DOHH2 (cell line): ENCODE results near the gene NAA38.
A peak's percentile ranks its signal among the peaks of the same experiment; 100 is the strongest.

Source experiments
- H3F3A ChIP-seq: fragments of 200-600 bp; sonication (generic), shearing (Covaris generic); 2 replicates; pipeline ENCODE4 v1.6.0; 2016; ENCODE audit warnings: antibody characterized with exemption, mild to moderate bottlenecking; ENCODE audit not compliant: control insufficient read depth, insufficient read depth
- H3K27ac ChIP-seq: fragments of 200-600 bp; sonication (generic); 2 replicates; pipeline ENCODE4 v1.5.1; 2014; ENCODE audit warnings: low read depth, mild to moderate bottlenecking, low read length, moderate library complexity
- H3K27me3 ChIP-seq: fragments of 200-600 bp; sonication (generic); 2 replicates; pipeline ENCODE4 v1.6.1; 2014; ENCODE audit warnings: mild to moderate bottlenecking, low read length, mixed read lengths; ENCODE audit not compliant: control insufficient read depth
- H3K36me3 ChIP-seq: fragments of 200-600 bp; sonication (generic); 2 replicates; pipeline ENCODE4 v1.6.1; 2014; ENCODE audit warnings: mild to moderate bottlenecking, low read length, moderate library complexity, mixed read lengths; ENCODE audit not compliant: control insufficient read depth
- H3K4me1 ChIP-seq: fragments of 200-600 bp; sonication (generic); 2 replicates; pipeline ENCODE4 v1.6.1; 2014; ENCODE audit warnings: mild to moderate bottlenecking, low read length, mixed read lengths; ENCODE audit not compliant: control insufficient read depth
- H3K4me2 ChIP-seq: fragments of 200-600 bp; sonication (generic); 2 replicates; pipeline ENCODE4 v1.6.0; 2014; ENCODE audit warnings: mild to moderate bottlenecking, low read length, moderate library complexity
- H3K4me3 ChIP-seq: fragments of 200-600 bp; sonication (generic); 2 replicates; pipeline ENCODE4 v1.5.1; 2014; ENCODE audit warnings: mild to moderate bottlenecking, low read length, mixed read lengths
- H3K79me2 ChIP-seq: fragments of 200-600 bp; sonication (generic); 2 replicates; pipeline ENCODE4 v1.6.1; 2014; ENCODE audit warnings: mild to moderate bottlenecking, low read length, mixed read lengths; ENCODE audit not compliant: control insufficient read depth
- H3K9me2 ChIP-seq: fragments of 200-600 bp; sonication (generic); replicated peaks from 2 replicates; pipeline ENCODE4 v1.6.1; 2014; ENCODE audit warnings: mild to moderate bottlenecking, low read length, mixed read lengths; ENCODE audit not compliant: control insufficient read depth
- H3K9me3 ChIP-seq: fragments of 200-600 bp; sonication (generic); 2 replicates; pipeline ENCODE4 v1.6.1; 2014; ENCODE audit warnings: antibody characterized with exemption, low read length, mixed read lengths; ENCODE audit not compliant: control insufficient read depth, insufficient read depth
- H4K20me1 ChIP-seq: fragments of 200-600 bp; sonication (generic); 2 replicates; pipeline ENCODE4 v1.6.0; 2014; ENCODE audit warnings: low read depth, mild to moderate bottlenecking, antibody characterized with exemption, low read length, moderate library complexity; ENCODE audit not compliant: control insufficient read depth, insufficient read depth
- EZH2phosphoT487 ChIP-seq: fragments of 200-600 bp; sonication (generic); IDR thresholded peaks from 2 replicates; pipeline ENCODE4 v1.6.1; 2017; ENCODE audit warnings: borderline replicate concordance, mild to moderate bottlenecking, antibody characterized with exemption, low read length, moderate library complexity, mixed read lengths
- TF ChIP-seq, protein P1 (sequence below): fragments of 200-600 bp; sonication (generic); IDR thresholded peaks from one replicate; pipeline ENCODE4 v1.5.1; 2014; ENCODE audit warnings: antibody characterized with exemption, mild to moderate bottlenecking, low read depth, low read length; ENCODE audit not compliant: poor library complexity, severe bottlenecking

Gene NAA38

DNA sequence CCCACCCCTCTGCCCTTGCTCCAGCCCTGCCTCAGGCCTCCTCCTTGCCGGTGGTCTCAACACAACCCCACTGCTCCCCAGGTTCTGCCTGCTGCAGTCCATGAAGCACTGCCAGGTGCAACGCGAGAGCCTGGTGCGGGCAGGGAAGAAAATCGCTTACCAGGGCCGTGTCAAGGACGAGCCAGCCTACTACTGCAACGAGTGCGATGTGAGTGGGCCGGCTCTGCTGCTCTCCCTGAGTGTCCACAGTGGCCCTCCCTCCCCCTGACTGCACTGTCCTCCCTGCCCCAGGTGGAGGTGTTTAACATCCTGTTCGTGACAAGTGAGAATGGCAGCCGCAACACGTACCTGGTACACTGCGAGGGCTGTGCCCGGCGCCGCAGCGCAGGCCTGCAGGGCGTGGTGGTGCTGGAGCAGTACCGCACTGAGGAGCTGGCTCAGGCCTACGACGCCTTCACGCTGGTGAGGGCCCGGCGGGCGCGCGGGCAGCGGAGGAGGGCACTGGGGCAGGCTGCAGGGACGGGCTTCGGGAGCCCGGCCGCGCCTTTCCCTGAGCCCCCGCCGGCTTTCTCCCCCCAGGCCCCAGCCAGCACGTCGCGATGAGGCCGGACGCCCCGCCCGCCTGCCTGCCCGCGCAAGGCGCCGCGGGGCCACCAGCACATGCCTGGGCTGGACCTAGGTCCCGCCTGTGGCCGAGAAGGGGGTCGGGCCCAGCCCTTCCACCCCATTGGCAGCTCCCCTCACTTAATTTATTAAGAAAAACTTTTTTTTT is 4.3 kb downstream of the NAA38 start:
- Histone ChIP-seq H3K4me3 (no peak overlapping the region), H3K9me2 (no peaks in the 10 kb centered on the region), H3K9me3 (no peaks in the 10 kb centered on the region), H3K79me2 (peaks cover 38% of the 10 kb centered on the region), H3K4me1 (peaks cover 39% of the 10 kb centered on the region), H3K27me3 (no peaks in the 10 kb centered on the region), H4K20me1 (peaks cover 9% of the 10 kb centered on the region; the same call in 1 of the 2 replicates), H3K27ac (no peak overlapping the region), H3K4me2 (no peak overlapping the region), H3F3A (peaks cover 37% of the 10 kb centered on the region), H3K36me3 (peaks cover 77% of the 10 kb centered on the region)
- TF ChIP-seq EZH2phosphoT487: no peak
- TF ChIP-seq, protein P1, sequence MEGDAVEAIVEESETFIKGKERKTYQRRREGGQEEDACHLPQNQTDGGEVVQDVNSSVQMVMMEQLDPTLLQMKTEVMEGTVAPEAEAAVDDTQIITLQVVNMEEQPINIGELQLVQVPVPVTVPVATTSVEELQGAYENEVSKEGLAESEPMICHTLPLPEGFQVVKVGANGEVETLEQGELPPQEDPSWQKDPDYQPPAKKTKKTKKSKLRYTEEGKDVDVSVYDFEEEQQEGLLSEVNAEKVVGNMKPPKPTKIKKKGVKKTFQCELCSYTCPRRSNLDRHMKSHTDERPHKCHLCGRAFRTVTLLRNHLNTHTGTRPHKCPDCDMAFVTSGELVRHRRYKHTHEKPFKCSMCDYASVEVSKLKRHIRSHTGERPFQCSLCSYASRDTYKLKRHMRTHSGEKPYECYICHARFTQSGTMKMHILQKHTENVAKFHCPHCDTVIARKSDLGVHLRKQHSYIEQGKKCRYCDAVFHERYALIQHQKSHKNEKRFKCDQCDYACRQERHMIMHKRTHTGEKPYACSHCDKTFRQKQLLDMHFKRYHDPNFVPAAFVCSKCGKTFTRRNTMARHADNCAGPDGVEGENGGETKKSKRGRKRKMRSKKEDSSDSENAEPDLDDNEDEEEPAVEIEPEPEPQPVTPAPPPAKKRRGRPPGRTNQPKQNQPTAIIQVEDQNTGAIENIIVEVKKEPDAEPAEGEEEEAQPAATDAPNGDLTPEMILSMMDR: no peak

GRCh38 chr17:7852262-7852670 is 5.1 kb downstream of the NAA38 start:
- TF ChIP-seq EZH2phosphoT487: no peak
- TF ChIP-seq, protein P1: no peak
- no peaks in the 10 kb centered on the region for H3K9me3 ChIP-seq

GRCh38 chr17:7851438-7852261 is 5.7 kb downstream of the NAA38 start:
- Histone ChIP-seq H3K27me3 (no peaks in the 10 kb centered on the region), H3K9me2 (no peaks in the 10 kb centered on the region), H4K20me1 (peaks cover 7% of the 10 kb centered on the region; the same call in 1 of the 2 replicates), H3K79me2 (peaks cover 41% of the 10 kb centered on the region), H3K4me1 (peaks cover 37% of the 10 kb centered on the region), H3K27ac (peak overlapping the region; percentile 27), H3K36me3 (peaks cover 82% of the 10 kb centered on the region), H3K4me2 (peak overlapping the region; percentile 76), H3K9me3 (no peaks in the 10 kb centered on the region), H3K4me3 (peak overlapping the region; percentile 68), H3F3A (peaks cover 34% of the 10 kb centered on the region)
- TF ChIP-seq, protein P1: peak; percentile 91
- no peak for TF ChIP-seq EZH2phosphoT487

More at GRCh38 chr17:7852262-7852670, 5.1 kb downstream of the NAA38 start:
- Histone ChIP-seq H3K27ac (no peak overlapping the region), H3K4me1 (peaks cover 37% of the 10 kb centered on the region), H3K9me2 (no peaks in the 10 kb centered on the region), H3K4me2 (peak overlapping the region; percentile 76), H3K27me3 (no peaks in the 10 kb centered on the region), H3K79me2 (peaks cover 38% of the 10 kb centered on the region), H3K4me3 (peak overlapping the region; percentile 29; the same call in 1 of the 2 replicates), H3F3A (peaks cover 37% of the 10 kb centered on the region), H3K36me3 (peaks cover 79% of the 10 kb centered on the region), H4K20me1 (peaks cover 9% of the 10 kb centered on the region; the same call in 1 of the 2 replicates)
